Measurements from ENCODE around the gene AGXT2. TPM values are rescaled to one million over a fixed set of nuclear protein-coding genes. Genes with fewer than 3 reads are reported as not detected.

Gene AGXT2
- total RNA-seq, 1 donor from 2014 or later = not detected

DNA sequence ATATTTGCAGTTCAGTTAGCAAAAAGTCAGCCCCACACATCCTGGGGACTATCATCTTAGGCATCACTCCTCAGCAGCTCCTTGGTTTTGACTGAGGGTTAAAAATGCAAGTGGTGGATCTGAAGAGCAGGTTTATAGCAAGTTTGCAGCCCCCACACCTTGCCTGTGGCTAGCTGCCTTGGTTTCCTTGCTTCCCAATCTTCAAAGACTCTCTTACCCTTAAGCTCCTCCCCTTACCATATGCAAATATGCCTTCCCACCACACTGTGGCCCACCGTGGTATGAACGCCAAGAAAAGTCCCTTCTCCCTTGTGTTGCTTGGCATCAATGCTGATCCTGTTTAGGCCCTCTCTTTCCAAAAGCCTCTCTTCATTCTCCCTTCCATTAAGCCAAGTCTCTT, 45.0 kb upstream of the AGXT2 start:
- intact Hi-C loops (cut with micrococcal nuclease) = no loop called here
- no peak overlapping the region for H3K4me3 ChIP-seq
- no peak overlapping the region for H3K27ac ChIP-seq (replicated peaks)
- DNase-seq = no peak
- H3K9me3 ChIP-seq (replicated peaks) = no peaks in the 10 kb centered on the region
- TF ChIP-seq, protein P1, sequence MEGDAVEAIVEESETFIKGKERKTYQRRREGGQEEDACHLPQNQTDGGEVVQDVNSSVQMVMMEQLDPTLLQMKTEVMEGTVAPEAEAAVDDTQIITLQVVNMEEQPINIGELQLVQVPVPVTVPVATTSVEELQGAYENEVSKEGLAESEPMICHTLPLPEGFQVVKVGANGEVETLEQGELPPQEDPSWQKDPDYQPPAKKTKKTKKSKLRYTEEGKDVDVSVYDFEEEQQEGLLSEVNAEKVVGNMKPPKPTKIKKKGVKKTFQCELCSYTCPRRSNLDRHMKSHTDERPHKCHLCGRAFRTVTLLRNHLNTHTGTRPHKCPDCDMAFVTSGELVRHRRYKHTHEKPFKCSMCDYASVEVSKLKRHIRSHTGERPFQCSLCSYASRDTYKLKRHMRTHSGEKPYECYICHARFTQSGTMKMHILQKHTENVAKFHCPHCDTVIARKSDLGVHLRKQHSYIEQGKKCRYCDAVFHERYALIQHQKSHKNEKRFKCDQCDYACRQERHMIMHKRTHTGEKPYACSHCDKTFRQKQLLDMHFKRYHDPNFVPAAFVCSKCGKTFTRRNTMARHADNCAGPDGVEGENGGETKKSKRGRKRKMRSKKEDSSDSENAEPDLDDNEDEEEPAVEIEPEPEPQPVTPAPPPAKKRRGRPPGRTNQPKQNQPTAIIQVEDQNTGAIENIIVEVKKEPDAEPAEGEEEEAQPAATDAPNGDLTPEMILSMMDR (IDR thresholded peaks at IDR 0.05; ENCODE audit: borderline replicate concordance) = no peak
- H3K36me3 ChIP-seq = no peaks in the 10 kb centered on the region
- H3K4me1 ChIP-seq = no peaks in the 10 kb centered on the region
- peaks cover 18% of the 10 kb centered on the region for H3K27me3 ChIP-seq (ENCODE audit: low read depth)

DNA sequence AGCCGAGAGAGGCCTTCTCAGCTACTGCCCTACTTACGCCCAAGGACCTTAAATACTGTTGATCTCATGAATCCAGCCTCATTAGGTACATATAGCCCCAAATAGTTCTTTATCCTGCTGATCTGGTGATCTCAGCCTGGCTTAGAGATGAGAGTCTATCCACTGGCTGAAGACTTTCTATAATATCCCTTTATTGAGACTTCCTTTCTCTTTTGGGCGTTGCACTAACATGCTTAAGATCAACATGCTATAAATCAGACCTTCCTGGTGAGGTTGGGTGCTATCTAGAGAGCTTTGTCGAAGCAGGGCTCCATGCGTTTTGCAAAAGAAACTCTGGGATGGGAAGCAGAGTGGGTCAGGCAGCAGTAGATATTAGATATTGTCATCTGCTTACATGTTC, 44.0 kb upstream of the AGXT2 start:
- intact Hi-C loops (cut with micrococcal nuclease) = no loop called here
- TF ChIP-seq, protein P1 (IDR thresholded peaks at IDR 0.05; ENCODE audit: borderline replicate concordance) = no peak
- Histone ChIP-seq H3K4me3 (no peak overlapping the region), H3K4me1 (no peaks in the 10 kb centered on the region), H3K9me3 (replicated peaks) (no peaks in the 10 kb centered on the region), H3K27me3 (ENCODE audit: low read depth) (peaks cover 19% of the 10 kb centered on the region), H3K36me3 (no peaks in the 10 kb centered on the region), H3K27ac (replicated peaks) (no peak overlapping the region)
- DNase-seq = no peak

DNA sequence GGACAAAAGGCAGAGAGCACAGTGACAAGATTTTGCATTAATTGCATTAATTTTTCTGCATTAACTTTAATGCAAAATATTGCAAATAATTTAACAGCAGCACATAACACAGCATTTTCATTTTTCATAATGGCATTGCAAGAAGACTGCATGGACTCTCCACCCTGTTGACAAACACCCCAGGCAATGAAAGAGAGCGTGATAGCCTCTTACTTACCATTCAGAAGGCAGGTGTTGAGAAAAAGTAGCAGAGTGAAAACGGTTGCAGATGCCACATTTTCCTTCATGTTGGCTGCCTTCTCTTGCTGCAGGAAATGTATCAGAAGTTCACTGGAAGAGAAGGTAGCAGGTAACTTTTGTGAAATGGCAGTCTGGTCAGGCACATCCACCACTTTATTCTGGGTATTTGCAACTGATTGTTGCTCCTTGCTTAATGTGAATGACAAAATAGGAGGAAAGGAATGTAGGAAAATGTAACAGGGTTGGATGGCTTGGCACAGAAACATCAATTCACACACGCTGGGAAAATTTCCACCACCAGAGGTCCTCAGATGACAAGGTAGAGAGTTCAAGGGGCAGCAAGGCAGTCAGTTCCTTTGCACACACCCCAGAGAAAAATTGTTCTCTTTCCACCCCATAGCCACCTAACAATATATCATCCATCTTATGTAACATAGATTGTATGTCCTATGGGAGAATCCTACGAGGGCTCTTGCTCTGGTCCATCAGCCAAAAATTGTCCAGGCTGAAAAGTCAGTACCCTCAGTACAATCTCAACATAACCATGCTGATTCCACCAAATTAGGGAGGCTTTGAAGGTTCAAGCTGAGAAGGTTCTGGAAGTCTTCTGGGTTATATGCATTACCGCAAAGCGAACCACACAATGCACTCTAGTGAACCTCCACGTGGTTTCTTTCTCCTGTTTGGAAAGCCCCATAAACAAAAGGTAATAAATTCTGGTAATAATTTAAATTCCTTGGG, 41.9 kb upstream of the AGXT2 start:
- Histone ChIP-seq H3K4me3 (no peak overlapping the region), H3K27me3 (ENCODE audit: low read depth) (peaks cover 28% of the 10 kb centered on the region), H3K27ac (replicated peaks) (no peak overlapping the region), H3K36me3 (no peaks in the 10 kb centered on the region), H3K9me3 (replicated peaks) (no peaks in the 10 kb centered on the region), H3K4me1 (no peaks in the 10 kb centered on the region)
- TF ChIP-seq, protein P1 (IDR thresholded peaks at IDR 0.05; ENCODE audit: borderline replicate concordance) = peak; percentile 70
- no peak for DNase-seq
- intact Hi-C loops (cut with micrococcal nuclease) = loop anchor here (5.0 kb wide), 1 partner anchor 348 kb away; no protein-coding TSS in a partner anchor

DNA sequence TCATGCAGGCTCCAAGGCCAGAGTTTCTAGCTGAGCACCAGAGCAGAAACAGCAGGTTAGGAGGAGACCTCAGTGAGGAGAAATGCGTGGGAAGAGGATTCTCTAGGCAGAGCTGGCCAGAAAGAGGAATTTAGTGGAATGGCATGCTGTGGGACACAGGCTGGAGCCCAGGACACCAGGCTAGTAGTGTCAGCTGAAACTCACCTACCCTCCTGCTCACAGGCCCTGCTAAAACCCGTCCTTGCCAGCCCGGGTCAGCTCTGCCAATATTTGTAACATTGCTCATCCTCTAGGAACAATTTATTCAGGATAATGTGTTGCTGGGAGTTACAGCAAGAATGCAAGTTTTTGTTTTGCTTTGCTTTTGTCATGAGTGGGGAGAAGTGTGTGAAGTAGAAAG, 40.2 kb upstream of the AGXT2 start:
- no peaks in the 10 kb centered on the region for H3K9me3 ChIP-seq (replicated peaks)
- TF ChIP-seq, protein P1 (IDR thresholded peaks at IDR 0.05; ENCODE audit: borderline replicate concordance) = no peak
- no peak overlapping the region for H3K4me3 ChIP-seq
- H3K27me3 ChIP-seq (ENCODE audit: low read depth) = peaks cover 28% of the 10 kb centered on the region
- DNase-seq = no peak
- intact Hi-C loops (cut with micrococcal nuclease) = loop anchor here (5.0 kb wide), 1 partner anchor 349 kb away; no protein-coding TSS in a partner anchor
- H3K36me3 ChIP-seq = no peaks in the 10 kb centered on the region
- no peak overlapping the region for H3K27ac ChIP-seq (replicated peaks)
- H3K4me1 ChIP-seq = no peaks in the 10 kb centered on the region

DNA sequence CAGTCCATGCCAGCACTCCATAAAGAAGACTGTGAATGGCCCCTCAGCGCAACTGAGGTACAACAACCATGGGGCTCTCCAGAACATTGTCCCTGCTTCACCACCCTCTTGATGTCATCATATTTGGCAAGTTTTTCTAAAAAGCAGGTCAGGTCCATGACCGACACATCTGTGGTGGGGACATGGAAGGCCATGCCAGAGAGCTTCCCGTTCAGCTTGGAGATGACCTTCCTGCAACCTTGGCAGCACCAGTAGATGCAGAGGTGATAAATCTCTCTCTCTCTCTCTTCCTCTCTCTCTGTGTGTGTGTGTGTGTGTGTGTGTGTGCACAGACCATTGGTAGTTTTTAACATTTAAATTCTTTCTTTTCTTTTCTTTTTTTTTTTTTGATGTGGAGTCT, 35.4 kb upstream of the AGXT2 start:
- Histone ChIP-seq H3K36me3 (no peaks in the 10 kb centered on the region), H3K4me1 (no peaks in the 10 kb centered on the region), H3K27me3 (ENCODE audit: low read depth) (peaks cover 24% of the 10 kb centered on the region), H3K9me3 (replicated peaks) (peaks cover 3% of the 10 kb centered on the region), H3K27ac (replicated peaks) (no peak overlapping the region), H3K4me3 (no peak overlapping the region)
- DNase-seq = no peak
- intact Hi-C loops (cut with micrococcal nuclease) = no loop called here
- TF ChIP-seq, protein P1 (IDR thresholded peaks at IDR 0.05; ENCODE audit: borderline replicate concordance) = no peak
